Cardiac fibroblast (primary cell): ENCODE data around the gene DNAJC6.
"Not testable (repeated sequence)": the region's sequence is repeated elsewhere in the genome, so short reads cannot be mapped to it uniquely, and the experiment has no call there.

Source experiments
- DNase-seq, 2 donors: peaks; one replicate each; pipeline versions ENCODE4 v3.0.0 to v3.0.0-alpha.2; 2010; ENCODE audit warnings: low read depth in 2 of 2
- H3K4me3 ChIP-seq, 2 donors: replicated peaks in 1 of 2; 1 replicate in 1 of 2; 2 replicates in 1 of 2; pipeline ENCODE4 v1.5.1; 2011; ENCODE audit warnings: low read depth in 2 of 2, low read length in 2 of 2, mild to moderate bottlenecking in 2 of 2, moderate library complexity in 1 of 2
- CTCF ChIP-seq: IDR thresholded peaks from one replicate; pipeline ENCODE4 v1.5.1; 2011; ENCODE audit warnings: low read depth, mild to moderate bottlenecking, low read length, inconsistent platforms

The DNAJC6 gene

GRCh38 chr1:65449214-65449823 is 140.0 kb downstream of the DNAJC6 start:
- no peak for TF ChIP-seq CTCF
- H3K4me3 ChIP-seq = no peak overlapping the region
- no peak for DNase-seq

- not testable (repeated sequence) for H3K4me3 ChIP-seq, DNase-seq
These were observed 146.3 kb downstream of the DNAJC6 start for GRCh38 chr1:65455678-65456077.

GRCh38 chr1:65456481-65456880 is 147.1 kb downstream of the DNAJC6 start:
- H3K4me3 ChIP-seq = no peak overlapping the region
- no peak for DNase-seq
- TF ChIP-seq CTCF = no peak

- no peak for DNase-seq
- no peak overlapping the region for H3K4me3 ChIP-seq
- TF ChIP-seq CTCF = no peak
These were observed 148.5 kb downstream of the DNAJC6 start for GRCh38 chr1:65457868-65458267.

GRCh38 chr1:65458730-65459396 is 149.5 kb downstream of the DNAJC6 start:
- TF ChIP-seq CTCF = no peak
- peak; percentile 42 to 65 for DNase-seq
- no peak overlapping the region for H3K4me3 ChIP-seq

GRCh38 chr1:65459397-65459768 is 150.0 kb downstream of the DNAJC6 start:
- H3K4me3 ChIP-seq = no peak overlapping the region
- peak; percentile 73 for TF ChIP-seq CTCF
- DNase-seq = peak; percentile 67 to 70
